B cell (primary cell): ENCODE results near the gene NT5C1B.

Experiments
- EZH2 ChIP-seq: IDR thresholded peaks from 2 replicates; pipeline ENCODE4 v1.6.1; 2012; ENCODE audit warnings: borderline replicate concordance, low read depth, mild to moderate bottlenecking, moderate library complexity, low read length; ENCODE audit not compliant: insufficient read depth, poor library complexity, severe bottlenecking
- TF ChIP-seq, protein P1 (sequence below): fragments of 200-600 bp; IDR thresholded peaks from one replicate; pipeline ENCODE4 v1.8.0; 2022; ENCODE audit warnings: antibody characterized with exemption, mild to moderate bottlenecking

DNA sequence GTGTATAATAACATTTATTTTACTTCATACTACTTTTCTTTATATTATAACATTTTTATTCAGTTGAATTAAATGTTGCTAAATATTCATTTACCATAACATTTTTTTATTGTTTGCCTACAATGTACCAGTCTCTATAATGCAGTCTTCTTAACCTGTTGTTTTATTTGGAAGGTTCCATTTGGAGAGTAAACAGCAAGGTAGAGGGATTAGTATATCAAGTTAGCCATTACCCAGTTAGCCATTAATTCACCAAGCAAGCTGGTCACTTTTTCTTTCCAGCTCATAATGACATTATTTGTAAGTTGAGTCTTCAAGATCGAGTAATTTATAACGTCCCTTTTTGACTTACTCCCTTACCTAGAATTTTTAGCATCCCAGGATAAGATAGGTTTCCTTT is 29.7 kb upstream of the NT5C1B start:
- TF ChIP-seq, protein P1, sequence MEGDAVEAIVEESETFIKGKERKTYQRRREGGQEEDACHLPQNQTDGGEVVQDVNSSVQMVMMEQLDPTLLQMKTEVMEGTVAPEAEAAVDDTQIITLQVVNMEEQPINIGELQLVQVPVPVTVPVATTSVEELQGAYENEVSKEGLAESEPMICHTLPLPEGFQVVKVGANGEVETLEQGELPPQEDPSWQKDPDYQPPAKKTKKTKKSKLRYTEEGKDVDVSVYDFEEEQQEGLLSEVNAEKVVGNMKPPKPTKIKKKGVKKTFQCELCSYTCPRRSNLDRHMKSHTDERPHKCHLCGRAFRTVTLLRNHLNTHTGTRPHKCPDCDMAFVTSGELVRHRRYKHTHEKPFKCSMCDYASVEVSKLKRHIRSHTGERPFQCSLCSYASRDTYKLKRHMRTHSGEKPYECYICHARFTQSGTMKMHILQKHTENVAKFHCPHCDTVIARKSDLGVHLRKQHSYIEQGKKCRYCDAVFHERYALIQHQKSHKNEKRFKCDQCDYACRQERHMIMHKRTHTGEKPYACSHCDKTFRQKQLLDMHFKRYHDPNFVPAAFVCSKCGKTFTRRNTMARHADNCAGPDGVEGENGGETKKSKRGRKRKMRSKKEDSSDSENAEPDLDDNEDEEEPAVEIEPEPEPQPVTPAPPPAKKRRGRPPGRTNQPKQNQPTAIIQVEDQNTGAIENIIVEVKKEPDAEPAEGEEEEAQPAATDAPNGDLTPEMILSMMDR = no peak
- TF ChIP-seq EZH2 = no peak
